Fibroblast of mammary gland (primary cell): ENCODE results near the gene REM2.

Source experiments
- DNase-seq: peaks from one replicate; pipeline ENCODE4 v3.0.0-alpha.2; 2010; ENCODE audit warnings: low read depth
- H3K4me3 ChIP-seq: 2 replicates; pipeline ENCODE4 v1.5.1; 2011; ENCODE audit warnings: low read depth, mild to moderate bottlenecking, low read length, moderate library complexity; ENCODE audit not compliant: control insufficient read depth
- TF ChIP-seq, protein P1 (sequence below): conservative IDR thresholded peaks from 2 replicates; pipeline ENCODE4 v1.5.1; 2011; ENCODE audit warnings: low read depth, low read length, inconsistent platforms; ENCODE audit not compliant: control insufficient read depth, insufficient read depth

Gene REM2

GRCh38 chr14:22896356-22896755 is 13.3 kb downstream of the REM2 start:
- no peak overlapping the region for H3K4me3 ChIP-seq
- no peak for DNase-seq
- TF ChIP-seq, protein P1, sequence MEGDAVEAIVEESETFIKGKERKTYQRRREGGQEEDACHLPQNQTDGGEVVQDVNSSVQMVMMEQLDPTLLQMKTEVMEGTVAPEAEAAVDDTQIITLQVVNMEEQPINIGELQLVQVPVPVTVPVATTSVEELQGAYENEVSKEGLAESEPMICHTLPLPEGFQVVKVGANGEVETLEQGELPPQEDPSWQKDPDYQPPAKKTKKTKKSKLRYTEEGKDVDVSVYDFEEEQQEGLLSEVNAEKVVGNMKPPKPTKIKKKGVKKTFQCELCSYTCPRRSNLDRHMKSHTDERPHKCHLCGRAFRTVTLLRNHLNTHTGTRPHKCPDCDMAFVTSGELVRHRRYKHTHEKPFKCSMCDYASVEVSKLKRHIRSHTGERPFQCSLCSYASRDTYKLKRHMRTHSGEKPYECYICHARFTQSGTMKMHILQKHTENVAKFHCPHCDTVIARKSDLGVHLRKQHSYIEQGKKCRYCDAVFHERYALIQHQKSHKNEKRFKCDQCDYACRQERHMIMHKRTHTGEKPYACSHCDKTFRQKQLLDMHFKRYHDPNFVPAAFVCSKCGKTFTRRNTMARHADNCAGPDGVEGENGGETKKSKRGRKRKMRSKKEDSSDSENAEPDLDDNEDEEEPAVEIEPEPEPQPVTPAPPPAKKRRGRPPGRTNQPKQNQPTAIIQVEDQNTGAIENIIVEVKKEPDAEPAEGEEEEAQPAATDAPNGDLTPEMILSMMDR, result no peak

GRCh38 chr14:22896760-22897159 is 13.7 kb downstream of the REM2 start:
- TF ChIP-seq, protein P1, result no peak

GRCh38 chr14:22897357-22897756 is 14.3 kb downstream of the REM2 start:
- TF ChIP-seq, protein P1, result no peak
- DNase-seq, result no peak
- H3K4me3 ChIP-seq, result no peak overlapping the region

More at GRCh38 chr14:22896760-22897159, 13.7 kb downstream of the REM2 start:
- no peak overlapping the region for H3K4me3 ChIP-seq
- no peak for DNase-seq

- H3K4me3 ChIP-seq, result no peak overlapping the region
- TF ChIP-seq, protein P1, result no peak
- peak; percentile 87 for DNase-seq
Measured at GRCh38 chr14:22898302-22899090, 15.5 kb downstream of the REM2 start.

- TF ChIP-seq, protein P1, result peak; percentile 69
- no peak overlapping the region for H3K4me3 ChIP-seq
- DNase-seq, result peak; percentile 79
Measured at GRCh38 chr14:22900081-22900799, 17.2 kb downstream of the REM2 start.

GRCh38 chr14:22901799-22902198 is 18.8 kb downstream of the REM2 start:
- TF ChIP-seq, protein P1, result no peak
- no peak for DNase-seq
- no peak overlapping the region for H3K4me3 ChIP-seq
